Mammary epithelial cell (primary cell): ENCODE results near the gene IRF6.

Experiments
- EZH2 ChIP-seq: IDR thresholded peaks from 2 replicates; pipeline ENCODE4 v1.6.1; 2012; ENCODE audit warnings: low read length, inconsistent platforms, borderline replicate concordance
- TF ChIP-seq, protein P1 (sequence below), 2 donors: IDR thresholded peaks in 1 of 2; conservative IDR thresholded peaks in 1 of 2; 2 replicates each; pipeline ENCODE4 v1.5.1; 2011 to 2012; ENCODE audit warnings: inconsistent platforms in 2 of 2, low read length in 2 of 2, mild to moderate bottlenecking in 2 of 2, control low read depth in 1 of 2, low read depth in 1 of 2; ENCODE audit not compliant: insufficient read depth in 1 of 2; ENCODE audit errors: extremely low read depth in 1 of 2

DNA sequence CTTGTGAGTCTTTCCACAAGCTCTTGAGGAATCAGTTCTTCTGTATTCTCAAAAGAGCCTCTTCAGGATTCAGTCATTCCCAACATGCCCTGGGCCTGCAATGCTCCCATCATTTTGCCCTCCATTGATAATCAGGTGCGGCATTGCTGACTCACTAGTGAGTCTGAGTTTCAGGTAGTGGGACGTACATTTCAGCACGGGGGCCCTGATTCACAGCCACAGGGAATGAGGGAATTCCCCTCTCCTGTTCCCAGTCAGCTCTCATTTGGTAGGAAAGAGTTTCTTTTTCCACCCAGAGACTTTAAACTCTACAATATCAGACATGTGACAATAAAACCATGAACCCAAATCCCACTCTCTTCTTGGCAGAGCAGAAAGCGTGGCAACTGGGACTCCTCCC, 3.7 kb upstream of the IRF6 start:
- TF ChIP-seq, protein P1, sequence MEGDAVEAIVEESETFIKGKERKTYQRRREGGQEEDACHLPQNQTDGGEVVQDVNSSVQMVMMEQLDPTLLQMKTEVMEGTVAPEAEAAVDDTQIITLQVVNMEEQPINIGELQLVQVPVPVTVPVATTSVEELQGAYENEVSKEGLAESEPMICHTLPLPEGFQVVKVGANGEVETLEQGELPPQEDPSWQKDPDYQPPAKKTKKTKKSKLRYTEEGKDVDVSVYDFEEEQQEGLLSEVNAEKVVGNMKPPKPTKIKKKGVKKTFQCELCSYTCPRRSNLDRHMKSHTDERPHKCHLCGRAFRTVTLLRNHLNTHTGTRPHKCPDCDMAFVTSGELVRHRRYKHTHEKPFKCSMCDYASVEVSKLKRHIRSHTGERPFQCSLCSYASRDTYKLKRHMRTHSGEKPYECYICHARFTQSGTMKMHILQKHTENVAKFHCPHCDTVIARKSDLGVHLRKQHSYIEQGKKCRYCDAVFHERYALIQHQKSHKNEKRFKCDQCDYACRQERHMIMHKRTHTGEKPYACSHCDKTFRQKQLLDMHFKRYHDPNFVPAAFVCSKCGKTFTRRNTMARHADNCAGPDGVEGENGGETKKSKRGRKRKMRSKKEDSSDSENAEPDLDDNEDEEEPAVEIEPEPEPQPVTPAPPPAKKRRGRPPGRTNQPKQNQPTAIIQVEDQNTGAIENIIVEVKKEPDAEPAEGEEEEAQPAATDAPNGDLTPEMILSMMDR (conservative IDR thresholded peaks at IDR 0.05 in 1 of 2, IDR thresholded peaks at IDR 0.05 in 1 of 2; ENCODE audit: extremely low read depth in 1 of 2, insufficient read depth in 1 of 2, low read depth in 1 of 2, low read length in 2 of 2): no peak
- TF ChIP-seq EZH2: no peak
